K562 (cell line): Measurements from ENCODE around the gene ZNF316. TPM values are rescaled to one million over a fixed set of nuclear protein-coding genes. Genes with fewer than 3 reads are reported as not detected.

Experiments used
- ATF1 ChIP-seq, 2 experiments: fragments of 450-650 bp in 1 of 2; IDR thresholded peaks; 2 replicates each; pipeline ENCODE4 v1.6.1; 2016; ENCODE audit warnings: missing compliant biosample characterization in 1 of 2, missing genetic modification characterization in 1 of 2
- EGR1 ChIP-seq: fragments of 450-650 bp; conservative IDR thresholded peaks from 2 replicates; pipeline ENCODE4 v1.6.1; 2017; ENCODE audit warnings: mild to moderate bottlenecking
- ZFPM2 ChIP-seq: fragments of 250-450 bp; sonication (Bioruptor Pico); IDR thresholded peaks from 2 replicates; pipeline ENCODE4 v1.5.1; 2022; ENCODE audit warnings: mild to moderate bottlenecking
- ZFX ChIP-seq: sonication (generic); formaldehyde crosslinking; IDR thresholded peaks from 2 replicates; pipeline ENCODE4 v1.8.0; 2022; ENCODE audit warnings: mild to moderate bottlenecking, missing genetic modification reagents, moderate library complexity
- ZNF780A ChIP-seq: fragments of 250-450 bp; sonication (Bioruptor Pico); IDR thresholded peaks from 2 replicates; pipeline ENCODE4 v1.5.0; 2021; ENCODE audit warnings: mild to moderate bottlenecking
- polyA plus RNA-seq, 8 experiments: library from polyadenylated mRNA; depleted of rRNA in 4 of 8; stranded (reverse) in 5 of 8; unstranded in 3 of 8; fragments of >200 nt; fragmentation: Nextera tagmentation in 2 of 8; fragmentation: Illumina TruSeq in 1 of 8; extraction: Ambion mirVana in 2 of 8; extraction: Trizol in 1 of 8; gene quantifications; 2 replicates each; pipeline versions ENCODE4 v1.2.1 to v1.2.3, GENCODE V29; 2011 to 2014; ENCODE audit warnings: inconsistent platforms in 1 of 8, missing spikeins in 1 of 8
- total RNA-seq, 7 experiments: library from RNA; depleted of rRNA in 6 of 7; stranded (reverse); fragments of >200 nt in 6 of 7; fragmentation: Illumina TruSeq in 2 of 7; extraction: Trizol in 2 of 7; gene quantifications; 2 replicates each; pipeline versions ENCODE4 v1.2.1 to v1.2.3, GENCODE V29; 2011 to 2021; ENCODE audit warnings: low replicate concordance in 1 of 7
- TF ChIP-seq, protein P1 (sequence below): fragments of 250-450 bp; sonication (Bioruptor Pico); IDR thresholded peaks from 2 replicates; pipeline ENCODE4 v1.5.0; 2021; ENCODE audit warnings: mild to moderate bottlenecking, moderate library complexity
- TF ChIP-seq, protein P2 (sequence below): fragments of 150-350 bp; IDR thresholded peaks from 2 replicates; pipeline ENCODE4 v1.6.1; 2014; ENCODE audit warnings: low read depth, mild to moderate bottlenecking, low read length, borderline replicate concordance

The ZNF316 gene
- total and polyA plus RNA-seq, 9 of the 15 experiments (the other 6 are each of a cell fraction or from before 2014, with no cell fraction given), result 0.10 to 34.0 (median 8.6) TPM

DNA sequence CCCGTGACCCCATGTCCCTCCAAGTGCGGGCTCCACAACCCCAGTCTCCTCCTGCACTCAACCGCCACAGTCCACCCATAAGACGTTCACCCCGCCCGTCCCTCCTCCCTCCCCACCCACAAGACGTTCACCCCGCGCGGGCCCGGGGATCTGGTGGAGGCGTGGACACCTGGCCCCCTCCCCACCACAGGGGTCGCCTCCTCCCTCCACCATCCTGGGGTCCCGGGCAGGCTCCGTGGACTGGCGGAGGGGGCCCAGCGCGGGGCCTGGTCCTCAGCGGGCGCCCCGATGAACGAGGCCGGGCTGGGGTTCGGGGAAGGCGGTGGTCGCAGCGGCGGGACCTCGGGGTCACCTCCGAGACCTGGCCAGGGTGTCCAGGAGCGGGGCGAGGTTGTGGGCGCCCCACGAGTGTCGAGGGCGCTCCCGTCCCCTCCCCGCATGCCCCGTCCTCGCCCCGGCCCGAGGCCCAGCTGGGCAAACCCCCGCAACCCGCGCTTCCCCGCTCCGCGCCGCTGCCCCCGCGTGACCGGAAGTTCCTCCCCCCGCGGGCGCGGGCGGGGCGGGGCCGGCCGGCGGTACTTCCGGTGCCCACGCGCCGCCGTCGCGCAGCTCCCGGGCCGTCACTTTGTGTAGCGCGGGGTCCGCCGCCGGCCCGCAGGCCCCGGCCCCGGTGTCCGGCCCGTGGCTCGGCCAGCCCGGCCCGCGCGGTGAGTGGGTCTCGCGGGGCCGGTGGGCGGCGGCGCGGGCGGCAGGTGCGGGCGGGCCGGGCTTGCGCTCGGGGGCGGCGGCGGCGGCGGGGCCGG lies at the start of gene ZNF316 (continued):
- TF ChIP-seq, protein P1, sequence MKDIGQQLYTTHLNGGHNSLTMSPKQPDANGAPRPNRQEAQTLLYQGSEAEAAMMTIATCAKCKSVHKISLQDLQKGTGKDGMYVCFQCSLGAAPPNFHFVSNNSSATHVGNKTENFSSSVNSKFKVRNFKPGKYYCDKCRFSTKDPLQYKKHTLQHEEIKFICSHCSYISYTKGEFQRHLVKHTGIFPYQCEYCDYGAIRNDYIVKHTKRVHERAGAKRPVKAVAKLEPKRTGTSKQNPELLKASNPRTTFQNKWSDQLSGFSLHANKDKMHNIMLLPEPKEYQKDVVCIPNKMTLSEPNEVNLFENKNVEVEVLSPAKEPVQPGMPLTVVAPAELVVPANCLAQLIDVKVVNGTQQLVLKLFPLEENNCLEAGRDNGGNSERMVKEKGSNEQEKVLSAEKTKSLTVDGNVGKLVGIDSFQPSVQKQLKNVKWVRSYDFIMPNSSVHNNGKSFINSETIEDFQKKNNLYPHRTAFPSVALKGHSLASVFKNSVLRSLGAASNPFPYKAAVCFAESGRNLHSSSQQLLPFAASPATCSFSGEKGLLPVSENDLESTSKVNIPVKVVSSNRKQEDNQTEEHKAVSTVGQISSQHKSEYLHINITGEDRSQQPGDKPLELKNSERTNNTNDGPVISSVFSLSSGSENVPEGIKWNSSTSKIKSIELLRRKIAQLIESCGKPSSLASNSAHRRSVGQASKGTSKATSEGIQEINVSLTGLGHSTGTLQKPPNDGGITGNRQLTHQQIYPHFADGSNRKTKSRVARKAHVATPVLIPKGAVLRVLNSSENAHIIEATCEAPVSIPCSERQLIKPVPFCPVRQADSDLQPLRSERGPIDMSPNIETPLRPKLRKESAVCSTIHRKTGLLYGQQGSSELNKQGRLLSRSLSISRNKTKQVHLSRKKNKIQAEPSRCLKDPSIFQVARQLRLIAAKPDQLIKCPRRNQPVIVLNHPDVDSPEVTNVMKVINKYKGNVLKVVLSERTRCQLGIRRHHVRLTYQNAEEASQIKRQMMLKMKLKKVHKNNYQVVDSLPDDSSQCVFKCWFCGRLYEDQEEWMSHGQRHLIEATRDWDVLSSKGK (CRISPR knock-in tag), result no peak
- TF ChIP-seq ATF1 (CRISPR knock-in tag; IDR thresholded peaks at IDR 0.05), result no peak
- TF ChIP-seq ATF1 (tag; IDR thresholded peaks at IDR 0.05), result no peak
- TF ChIP-seq ZNF780A (CRISPR knock-in tag), result no peak
- peak; percentile 48 for TF ChIP-seq EGR1
- TF ChIP-seq ZFPM2, result no peak
- peak; percentile 44 for TF ChIP-seq ZFX (CRISPR knock-in tag)
- TF ChIP-seq, protein P2, sequence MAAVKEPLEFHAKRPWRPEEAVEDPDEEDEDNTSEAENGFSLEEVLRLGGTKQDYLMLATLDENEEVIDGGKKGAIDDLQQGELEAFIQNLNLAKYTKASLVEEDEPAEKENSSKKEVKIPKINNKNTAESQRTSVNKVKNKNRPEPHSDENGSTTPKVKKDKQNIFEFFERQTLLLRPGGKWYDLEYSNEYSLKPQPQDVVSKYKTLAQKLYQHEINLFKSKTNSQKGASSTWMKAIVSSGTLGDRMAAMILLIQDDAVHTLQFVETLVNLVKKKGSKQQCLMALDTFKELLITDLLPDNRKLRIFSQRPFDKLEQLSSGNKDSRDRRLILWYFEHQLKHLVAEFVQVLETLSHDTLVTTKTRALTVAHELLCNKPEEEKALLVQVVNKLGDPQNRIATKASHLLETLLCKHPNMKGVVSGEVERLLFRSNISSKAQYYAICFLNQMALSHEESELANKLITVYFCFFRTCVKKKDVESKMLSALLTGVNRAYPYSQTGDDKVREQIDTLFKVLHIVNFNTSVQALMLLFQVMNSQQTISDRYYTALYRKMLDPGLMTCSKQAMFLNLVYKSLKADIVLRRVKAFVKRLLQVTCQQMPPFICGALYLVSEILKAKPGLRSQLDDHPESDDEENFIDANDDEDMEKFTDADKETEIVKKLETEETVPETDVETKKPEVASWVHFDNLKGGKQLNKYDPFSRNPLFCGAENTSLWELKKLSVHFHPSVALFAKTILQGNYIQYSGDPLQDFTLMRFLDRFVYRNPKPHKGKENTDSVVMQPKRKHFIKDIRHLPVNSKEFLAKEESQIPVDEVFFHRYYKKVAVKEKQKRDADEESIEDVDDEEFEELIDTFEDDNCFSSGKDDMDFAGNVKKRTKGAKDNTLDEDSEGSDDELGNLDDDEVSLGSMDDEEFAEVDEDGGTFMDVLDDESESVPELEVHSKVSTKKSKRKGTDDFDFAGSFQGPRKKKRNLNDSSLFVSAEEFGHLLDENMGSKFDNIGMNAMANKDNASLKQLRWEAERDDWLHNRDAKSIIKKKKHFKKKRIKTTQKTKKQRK, result no peak
